Nephron progenitor cell (in vitro differentiated cells): ENCODE measurements around the gene TTC23.

ENCODE experiments used
- DNase-seq: peaks from one replicate; pipeline ENCODE4 v3.0.0; 2021
- H3K27ac Mint-ChIP-seq: 2 replicates; pipeline ENCODE4 v1.8.0; 2021; ENCODE audit warnings: mild to moderate bottlenecking, moderate library complexity, mixed read lengths
- H3K27me3 Mint-ChIP-seq: 2 replicates; pipeline ENCODE4 v1.8.0; 2021; ENCODE audit warnings: mild to moderate bottlenecking, low read depth, mixed read lengths; ENCODE audit not compliant: poor library complexity
- H3K36me3 Mint-ChIP-seq: 2 replicates; pipeline ENCODE4 v1.8.0; 2021; ENCODE audit warnings: low read depth, mixed read lengths
- H3K4me1 Mint-ChIP-seq: 2 replicates; pipeline ENCODE4 v1.8.0; 2021; ENCODE audit warnings: mixed read lengths
- H3K4me3 Mint-ChIP-seq: 2 replicates; pipeline ENCODE4 v1.8.0; 2021; ENCODE audit warnings: mild to moderate bottlenecking, moderate library complexity, mixed read lengths
- H3K9me3 Mint-ChIP-seq: 2 replicates; pipeline ENCODE4 v1.8.0; 2021; ENCODE audit warnings: mild to moderate bottlenecking, moderate library complexity, mixed read lengths
- CTCF ChIP-seq: fragments of 200-600 bp; sonication (generic); IDR thresholded peaks from 2 replicates; pipeline ENCODE4 v1.5.0; 2021; ENCODE audit warnings: antibody characterized with exemption

Gene TTC23

GRCh38 chr15:99185414-99186130 is 63.8 kb downstream of the TTC23 start:
- DNase-seq = no peak
- Mint-ChIP-seq H3K36me3 (peaks cover 52% of the 10 kb centered on the region), H3K4me1 (peaks cover 21% of the 10 kb centered on the region), H3K9me3 (no peaks in the 10 kb centered on the region), H3K4me3 (no peak overlapping the region), H3K27ac (peak overlapping the region; percentile 8), H3K27me3 (peaks cover 6% of the 10 kb centered on the region)
- TF ChIP-seq CTCF = no peak

GRCh38 chr15:99182791-99183190 is 66.6 kb downstream of the TTC23 start:
- DNase-seq = no peak
- H3K27ac Mint-ChIP-seq = no peak overlapping the region
- peaks cover 9% of the 10 kb centered on the region for H3K27me3 Mint-ChIP-seq
- no peaks in the 10 kb centered on the region for H3K9me3 Mint-ChIP-seq
- peaks cover 21% of the 10 kb centered on the region for H3K4me1 Mint-ChIP-seq
- TF ChIP-seq CTCF = no peak
- no peak overlapping the region for H3K4me3 Mint-ChIP-seq
- peaks cover 43% of the 10 kb centered on the region for H3K36me3 Mint-ChIP-seq

DNA sequence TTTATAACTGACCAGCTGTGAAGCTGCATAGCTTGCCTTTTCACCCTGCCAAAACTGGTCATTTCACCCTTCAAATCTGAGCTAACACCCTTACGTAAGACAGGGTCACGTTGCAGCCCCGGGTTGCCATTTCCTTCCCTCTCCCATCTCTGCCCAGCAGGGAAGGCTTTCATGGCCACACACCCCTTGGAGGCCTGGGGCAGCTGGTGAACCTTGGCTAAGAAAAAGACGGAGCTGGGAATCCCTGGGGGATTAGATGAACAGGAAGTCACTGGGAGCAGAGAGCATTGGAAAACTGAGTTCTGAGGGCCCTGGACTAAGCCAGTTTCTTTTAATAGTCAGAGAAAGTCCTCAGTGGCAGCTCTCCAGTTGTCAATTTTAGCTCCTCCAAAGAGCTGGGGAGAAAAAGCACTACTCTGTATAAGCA is 67.8 kb downstream of the TTC23 start:
- Mint-ChIP-seq H3K36me3 (peaks cover 38% of the 10 kb centered on the region), H3K4me3 (no peak overlapping the region), H3K27me3 (peaks cover 9% of the 10 kb centered on the region), H3K4me1 (peaks cover 21% of the 10 kb centered on the region), H3K9me3 (no peaks in the 10 kb centered on the region), H3K27ac (peak overlapping the region; percentile 66)
- no peak for DNase-seq
- TF ChIP-seq CTCF = no peak

GRCh38 chr15:99180964-99181306 is 68.4 kb downstream of the TTC23 start:
- no peak overlapping the region for H3K4me3 Mint-ChIP-seq
- no peak overlapping the region for H3K27ac Mint-ChIP-seq
- no peak for DNase-seq
- peaks cover 37% of the 10 kb centered on the region for H3K36me3 Mint-ChIP-seq
- H3K27me3 Mint-ChIP-seq = peaks cover 9% of the 10 kb centered on the region
- no peak for TF ChIP-seq CTCF
- H3K4me1 Mint-ChIP-seq = peaks cover 22% of the 10 kb centered on the region
- H3K9me3 Mint-ChIP-seq = no peaks in the 10 kb centered on the region

DNA sequence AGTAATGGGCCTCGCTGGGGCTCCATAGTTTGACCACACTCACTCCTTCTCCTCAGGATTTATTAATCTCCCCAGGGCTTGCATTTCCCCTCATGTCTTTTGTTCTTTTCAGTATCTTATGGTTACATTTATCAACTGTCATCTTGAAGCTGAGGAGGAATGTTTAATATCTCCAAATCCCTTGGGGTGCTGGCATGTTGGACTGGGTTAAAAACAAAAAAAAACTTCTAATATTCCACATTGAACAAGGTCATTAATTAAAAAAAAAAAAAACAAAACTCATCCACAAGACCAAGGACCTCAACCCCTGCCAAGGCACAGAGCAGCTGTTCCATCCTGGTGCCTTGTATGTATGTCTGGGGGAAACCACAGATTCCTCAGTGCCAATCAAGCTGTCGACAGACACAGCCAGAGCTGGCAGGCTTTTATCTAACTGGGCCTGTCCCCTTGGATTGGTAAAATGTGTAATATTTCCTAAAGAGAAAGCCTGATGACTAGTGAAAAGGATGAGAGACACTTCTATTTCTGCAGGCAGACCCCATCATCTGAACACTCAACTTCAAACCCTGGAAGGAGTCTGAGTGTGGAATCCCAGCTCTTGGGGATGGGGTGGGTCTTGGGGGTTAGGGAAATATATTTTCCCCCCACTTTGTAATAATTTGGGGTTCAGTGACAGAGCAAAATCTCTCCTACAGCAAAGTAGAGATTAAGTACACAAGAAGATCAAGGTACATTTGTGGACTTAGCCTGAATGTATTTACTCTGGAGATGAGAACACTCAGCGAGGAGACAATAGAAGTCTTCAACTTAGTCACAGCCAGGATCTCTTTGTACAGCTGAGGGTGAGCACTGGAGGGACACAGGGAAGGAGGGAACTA is 69.1 kb downstream of the TTC23 start:
- no peak overlapping the region for H3K27ac Mint-ChIP-seq
- peaks cover 28% of the 10 kb centered on the region for H3K4me1 Mint-ChIP-seq
- H3K4me3 Mint-ChIP-seq = no peak overlapping the region
- no peaks in the 10 kb centered on the region for H3K9me3 Mint-ChIP-seq
- TF ChIP-seq CTCF = no peak
- peaks cover 9% of the 10 kb centered on the region for H3K27me3 Mint-ChIP-seq
- no peak for DNase-seq
- peaks cover 31% of the 10 kb centered on the region for H3K36me3 Mint-ChIP-seq
